Measurements from ENCODE around the gene HERPUD2. TPM values are rescaled to one million over a fixed set of nuclear protein-coding genes. Genes with fewer than 3 reads are reported as not detected.
A peak's percentile ranks its signal among the peaks of the same experiment; 100 is the strongest.
"Not testable (repeated sequence)": the region's sequence is repeated elsewhere in the genome, so short reads cannot be mapped to it uniquely, and the experiment has no call there.

The HERPUD2 gene
- total RNA-seq, 1 donor = 26.5 TPM

DNA sequence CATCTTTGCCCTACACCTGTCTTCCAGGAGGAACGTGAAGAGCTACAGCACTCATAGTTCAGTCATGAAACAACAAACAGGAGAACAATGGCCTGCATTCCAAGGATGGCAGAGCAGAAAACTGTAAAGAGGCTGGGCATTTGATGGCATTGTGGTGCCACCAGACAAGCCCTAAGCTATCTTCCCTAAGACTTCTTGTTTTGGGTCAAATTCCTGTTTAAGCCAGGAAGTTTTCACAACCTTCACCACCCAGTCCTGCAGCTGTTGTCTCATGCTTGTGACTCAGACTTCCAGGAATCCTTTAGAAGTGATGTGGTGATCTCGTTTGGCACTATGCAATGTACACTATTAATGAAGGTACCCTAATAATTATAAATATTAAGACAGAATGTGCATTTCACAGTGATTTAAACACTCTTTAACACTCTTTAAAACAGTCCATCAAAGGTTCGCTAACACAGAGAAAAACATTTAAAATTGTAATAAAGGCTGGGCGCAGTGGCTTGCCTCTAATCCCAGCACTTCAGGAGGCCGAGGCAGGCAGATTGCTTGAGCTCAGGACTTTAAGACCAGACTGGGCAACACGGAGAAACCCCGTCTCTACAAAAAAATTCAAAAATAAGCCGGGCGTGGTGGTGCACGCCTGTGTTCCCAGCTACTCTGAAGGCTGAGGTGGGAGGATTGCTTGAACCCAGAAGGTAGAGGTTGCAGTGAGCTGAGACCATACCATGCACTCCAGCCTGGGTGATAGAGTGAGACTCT is 2.7 kb upstream of the HERPUD2 start:
- H3K4me3 ChIP-seq (ENCODE audit: low read depth, low read length) = no peak overlapping the region
- peak; percentile 36 for DNase-seq (ENCODE audit: low read depth)
- TF ChIP-seq, protein P1, sequence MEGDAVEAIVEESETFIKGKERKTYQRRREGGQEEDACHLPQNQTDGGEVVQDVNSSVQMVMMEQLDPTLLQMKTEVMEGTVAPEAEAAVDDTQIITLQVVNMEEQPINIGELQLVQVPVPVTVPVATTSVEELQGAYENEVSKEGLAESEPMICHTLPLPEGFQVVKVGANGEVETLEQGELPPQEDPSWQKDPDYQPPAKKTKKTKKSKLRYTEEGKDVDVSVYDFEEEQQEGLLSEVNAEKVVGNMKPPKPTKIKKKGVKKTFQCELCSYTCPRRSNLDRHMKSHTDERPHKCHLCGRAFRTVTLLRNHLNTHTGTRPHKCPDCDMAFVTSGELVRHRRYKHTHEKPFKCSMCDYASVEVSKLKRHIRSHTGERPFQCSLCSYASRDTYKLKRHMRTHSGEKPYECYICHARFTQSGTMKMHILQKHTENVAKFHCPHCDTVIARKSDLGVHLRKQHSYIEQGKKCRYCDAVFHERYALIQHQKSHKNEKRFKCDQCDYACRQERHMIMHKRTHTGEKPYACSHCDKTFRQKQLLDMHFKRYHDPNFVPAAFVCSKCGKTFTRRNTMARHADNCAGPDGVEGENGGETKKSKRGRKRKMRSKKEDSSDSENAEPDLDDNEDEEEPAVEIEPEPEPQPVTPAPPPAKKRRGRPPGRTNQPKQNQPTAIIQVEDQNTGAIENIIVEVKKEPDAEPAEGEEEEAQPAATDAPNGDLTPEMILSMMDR (IDR thresholded peaks at IDR 0.05; ENCODE audit: insufficient read depth, low read length) = no peak

DNA sequence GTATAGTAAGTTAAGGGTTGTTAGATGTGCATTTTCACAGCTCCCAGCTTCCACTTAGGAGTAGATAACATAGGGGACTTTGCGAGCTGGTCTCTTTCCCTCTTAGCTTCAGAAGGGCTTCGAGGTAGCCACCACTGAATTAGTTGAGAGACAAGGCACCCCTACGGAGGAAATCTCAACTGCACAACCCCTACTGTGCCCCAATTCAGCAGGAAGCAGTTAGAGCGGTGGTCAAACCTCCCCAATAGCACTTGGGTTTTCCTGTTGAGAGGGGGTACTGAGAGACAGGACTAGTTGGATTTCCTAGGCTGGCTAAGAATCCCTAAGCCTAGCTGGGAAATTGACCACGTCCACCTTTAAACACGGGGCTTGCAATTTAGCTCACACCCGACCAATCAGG is 1.1 kb upstream of the HERPUD2 start:
- no peak for DNase-seq (ENCODE audit: low read depth)
- TF ChIP-seq, protein P1 (IDR thresholded peaks at IDR 0.05; ENCODE audit: insufficient read depth, low read length) = no peak
- peak overlapping the region; percentile 97 for H3K4me3 ChIP-seq (ENCODE audit: low read depth, low read length)

DNA sequence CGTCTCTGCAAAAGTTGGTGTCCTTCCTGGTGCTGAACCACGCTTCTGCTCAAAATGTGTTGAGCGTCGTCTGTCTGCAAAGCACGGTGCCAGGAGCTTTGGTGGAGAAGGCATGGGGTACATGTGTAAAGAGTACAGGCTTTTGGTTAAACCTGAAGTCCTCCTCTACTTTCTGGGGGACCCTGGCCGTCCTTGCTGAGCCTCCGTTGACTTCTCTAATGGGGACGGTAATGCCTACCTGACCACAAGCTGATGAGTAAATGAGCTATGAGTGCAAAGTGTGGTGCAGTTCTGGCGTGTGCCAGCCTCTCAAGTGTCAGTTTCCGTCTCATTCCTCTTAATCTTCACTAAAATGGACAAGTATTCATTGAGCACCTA is 527 bp upstream of the HERPUD2 start:
- TF ChIP-seq, protein P1 (IDR thresholded peaks at IDR 0.05; ENCODE audit: insufficient read depth, low read length) = no peak

DNA sequence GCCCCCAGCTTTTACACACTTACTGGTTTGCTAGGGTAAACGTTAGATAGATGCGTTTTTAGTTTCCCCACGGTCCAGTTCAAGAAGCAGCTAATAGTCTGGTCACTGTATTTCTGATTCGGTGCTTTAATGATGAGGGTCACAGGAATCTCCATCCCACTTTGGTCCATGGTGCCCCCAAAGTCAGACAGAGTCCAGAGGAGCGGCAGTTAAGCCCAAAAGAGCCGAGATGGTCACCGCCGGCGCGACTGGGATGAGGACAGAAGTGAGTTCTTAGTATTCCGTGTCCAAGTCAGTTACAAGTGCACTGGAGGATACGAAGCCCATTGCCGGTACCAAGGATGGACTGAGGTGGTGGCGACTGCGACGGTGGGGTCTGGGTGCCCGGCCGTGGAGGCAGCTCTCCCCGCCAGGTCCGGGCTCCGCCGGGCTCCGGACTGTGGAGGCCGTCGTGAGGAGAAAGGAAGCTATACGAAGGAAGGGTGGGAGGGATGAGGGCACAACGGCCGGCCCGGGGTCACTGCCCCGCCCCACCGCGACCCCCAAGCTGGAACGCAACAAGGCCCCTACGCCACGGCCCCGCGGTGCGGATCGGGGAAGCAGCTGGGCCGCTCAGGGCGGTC is 663 bp downstream of the HERPUD2 start:
- TF ChIP-seq, protein P1 (IDR thresholded peaks at IDR 0.05; ENCODE audit: insufficient read depth, low read length) = no peak
- peak; percentile 30 for DNase-seq (ENCODE audit: low read depth)
- H3K4me3 ChIP-seq (ENCODE audit: low read depth, low read length) = peak overlapping the region; percentile 97

More for the DNA sequence above, 527 bp upstream of the HERPUD2 start:
- peak overlapping the region; percentile 97 for H3K4me3 ChIP-seq (ENCODE audit: low read depth, low read length)
- no peak for DNase-seq (ENCODE audit: low read depth)

DNA sequence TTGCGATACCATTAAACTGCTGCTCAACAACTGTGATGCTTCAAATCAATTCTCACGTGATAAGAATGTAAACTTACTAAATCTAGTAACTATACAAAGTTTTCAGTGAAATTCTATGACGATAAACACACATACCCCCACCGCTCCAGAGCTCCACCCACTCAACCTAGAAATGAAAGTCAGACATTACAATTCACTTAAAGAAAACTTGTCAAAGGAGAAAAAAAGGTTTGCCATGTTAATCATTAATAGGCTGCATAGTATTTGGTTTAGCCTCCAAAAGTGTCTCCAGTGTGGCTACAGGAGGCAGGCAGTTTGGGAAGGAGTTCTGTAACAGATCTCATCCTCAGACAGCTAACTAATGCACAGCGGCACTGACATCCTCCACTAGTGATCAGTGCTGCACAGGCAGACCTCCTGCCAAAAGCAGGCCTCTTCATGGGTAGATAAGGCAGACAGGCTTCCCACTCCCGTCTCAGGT is 3.1 kb downstream of the HERPUD2 start:
- TF ChIP-seq, protein P1 (IDR thresholded peaks at IDR 0.05; ENCODE audit: insufficient read depth, low read length) = no peak
- no peak for DNase-seq (ENCODE audit: low read depth)
- peak overlapping the region; percentile 40 for H3K4me3 ChIP-seq (ENCODE audit: low read depth, low read length)

DNA sequence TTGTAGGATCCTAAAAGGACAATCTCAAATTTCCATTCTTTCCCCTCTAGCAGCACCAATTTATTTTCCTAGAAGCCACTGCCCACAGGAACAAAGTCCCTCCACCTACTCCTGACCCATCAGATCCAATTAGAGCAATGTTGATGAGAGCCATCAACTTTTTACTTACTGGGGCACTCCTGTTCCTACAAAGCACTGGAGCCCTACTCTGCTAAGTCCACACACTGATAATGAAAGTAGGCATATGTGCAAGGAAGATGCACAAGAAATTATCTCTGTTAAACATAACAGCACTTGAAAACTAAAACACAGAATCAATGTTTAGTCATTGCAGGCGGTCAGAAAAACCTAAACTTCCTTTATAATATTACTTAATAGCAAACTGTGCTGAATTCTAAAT is 3.6 kb downstream of the HERPUD2 start:
- peak overlapping the region; percentile 23 for H3K4me3 ChIP-seq (ENCODE audit: low read depth, low read length)
- TF ChIP-seq, protein P1 (IDR thresholded peaks at IDR 0.05; ENCODE audit: insufficient read depth, low read length) = no peak
- no peak for DNase-seq (ENCODE audit: low read depth)

DNA sequence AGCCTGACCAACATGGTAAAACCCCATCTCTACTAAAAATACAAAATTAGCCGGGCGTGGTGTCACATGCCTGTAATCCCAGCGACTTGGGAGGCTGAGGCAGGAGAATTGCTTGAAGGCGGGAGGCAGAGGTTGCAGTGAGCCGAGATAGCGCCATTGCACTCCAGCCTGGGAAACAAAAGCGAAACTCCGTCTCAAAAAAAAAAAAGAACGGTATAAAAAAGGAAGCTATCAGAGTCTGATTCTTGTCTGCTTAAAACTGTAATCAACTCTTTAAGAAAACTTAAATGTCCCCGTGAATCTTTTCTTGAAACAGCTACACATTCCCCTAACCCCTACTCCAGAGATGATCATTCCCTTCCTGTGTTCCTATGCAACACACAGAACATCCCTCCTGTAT is 4.3 kb downstream of the HERPUD2 start:
- DNase-seq (ENCODE audit: low read depth); H3K4me3 ChIP-seq (ENCODE audit: low read depth, low read length): not testable (repeated sequence)
